ENCODE measurements around the gene GPSM1.
A peak's percentile ranks its signal among the peaks of the same experiment; 100 is the strongest.

The GPSM1 gene

GRCh38 chr9:136379891-136380290, 52.6 kb downstream of the GPSM1 start:
- DNase-seq: no peak

- no peak for DNase-seq
These were observed 53.0 kb downstream of the GPSM1 start for GRCh38 chr9:136380381-136380780.

GRCh38 chr9:136381311-136381710, 54.0 kb downstream of the GPSM1 start:
- no peak for DNase-seq

GRCh38 chr9:136381966-136382513, 54.7 kb downstream of the GPSM1 start:
- DNase-seq: no peak

- no peak for DNase-seq
These were observed 56.1 kb downstream of the GPSM1 start for GRCh38 chr9:136383436-136383835.

GRCh38 chr9:136385015-136385414, 57.7 kb downstream of the GPSM1 start:
- no peak for DNase-seq

- no peak for DNase-seq
These were observed 58.7 kb downstream of the GPSM1 start for GRCh38 chr9:136386018-136386417.

- DNase-seq: no peak
These were observed 59.9 kb downstream of the GPSM1 start for GRCh38 chr9:136387217-136387616.

GRCh38 chr9:136389396-136389795, 62.1 kb downstream of the GPSM1 start:
- no peak for DNase-seq

GRCh38 chr9:136391737-136392537, 64.6 kb downstream of the GPSM1 start:
- no peak for DNase-seq

GRCh38 chr9:136392538-136393449, 65.5 kb downstream of the GPSM1 start:
- no peak for DNase-seq

- no peak for DNase-seq
These were observed 66.2 kb downstream of the GPSM1 start for GRCh38 chr9:136393531-136393930.

- DNase-seq: no peak
These were observed 67.1 kb downstream of the GPSM1 start for GRCh38 chr9:136394312-136395019.

- no peak for DNase-seq
These were observed 67.6 kb downstream of the GPSM1 start for GRCh38 chr9:136395020-136395340.

- no peak for DNase-seq
These were observed 68.2 kb downstream of the GPSM1 start for GRCh38 chr9:136395345-136396218.

GRCh38 chr9:136396219-136396515, 68.8 kb downstream of the GPSM1 start:
- DNase-seq: no peak

- DNase-seq: no peak
These were observed 70.3 kb downstream of the GPSM1 start for GRCh38 chr9:136397643-136398042.

GRCh38 chr9:136398286-136398685, 70.9 kb downstream of the GPSM1 start:
- DNase-seq: no peak

GRCh38 chr9:136399176-136400037, 72.1 kb downstream of the GPSM1 start:
- DNase-seq: no peak

GRCh38 chr9:136400038-136400834, 72.9 kb downstream of the GPSM1 start, which contains the start of gene SNAPC4:
Gene SNAPC4, minus strand, starts transcription at chr9:136400170. Its CDS starts 1,742 bp downstream, at chr9:136398428.
- peak; percentile 80 for DNase-seq
